ENCODE measurements around the gene PON3. TPM values are rescaled to one million over a fixed set of nuclear protein-coding genes. Genes with fewer than 3 reads are reported as not detected.

PON3 gene
- total and polyA plus RNA-seq, 2 of the 13 experiments (the other 11 are each of a cell fraction or from before 2014, with no cell fraction given) = 23.6 to 37.8 TPM

GRCh38 chr7:95434557-95435421, 38.6 kb upstream of the PON3 start, which contains the start of gene PON2 (continued):
- TF ChIP-seq SKIL (CRISPR knock-in tag; IDR thresholded peaks at IDR 0.05; ENCODE audit: borderline replicate concordance) (no peak), ZNF432 (CRISPR knock-in tag; IDR thresholded peaks at IDR 0.05; ENCODE audit: borderline replicate concordance) (no peak), FOXO4 (CRISPR knock-in tag; conservative IDR thresholded peaks at IDR 0.05) (0 out of 2 replicates have a peak, but pooled peaks have one; percentile 61), BCL3 (CRISPR knock-in tag; IDR thresholded peaks at IDR 0.05) (peak; percentile 77), PRPF4 (IDR thresholded peaks at IDR 0.05; ENCODE audit: low read depth, low read length, poor library complexity, severe bottlenecking) (no peak), ZNF331 (CRISPR knock-in tag; IDR thresholded peaks at IDR 0.05) (peak; percentile 72; the same call in 1 of the 2 replicates), ZNF839 (CRISPR knock-in tag; IDR thresholded peaks at IDR 0.05; ENCODE audit: borderline replicate concordance) (no peak), TRIM24 (CRISPR knock-in tag; IDR thresholded peaks at IDR 0.05) (no peak), ZNF777 (CRISPR knock-in tag; IDR thresholded peaks at IDR 0.05) (peak; percentile 57), TEAD2 (CRISPR knock-in tag; IDR thresholded peaks at IDR 0.05) (0 out of 2 replicates have a peak, but pooled peaks have one; percentile 79), KLF11 (CRISPR knock-in tag; IDR thresholded peaks at IDR 0.05) (no peak), PCBP1 (IDR thresholded peaks at IDR 0.05; ENCODE audit: borderline replicate concordance, low read depth, low read length) (no peak), SALL2 (CRISPR knock-in tag; IDR thresholded peaks at IDR 0.05) (peak; percentile 90; the same call in 1 of the 2 replicates), TCF7 (IDR thresholded peaks at IDR 0.05; ENCODE audit: low read depth) (no peak), IRF9 (CRISPR knock-in tag; IDR thresholded peaks at IDR 0.05; ENCODE audit: borderline replicate concordance) (peak; percentile 87; the same call in 1 of the 2 replicates), ZNF326 (CRISPR knock-in tag; IDR thresholded peaks at IDR 0.05; ENCODE audit: borderline replicate concordance) (no peak), ZBTB33 (CRISPR knock-in tag; IDR thresholded peaks at IDR 0.05) (no peak), ZSCAN22 (CRISPR knock-in tag; IDR thresholded peaks at IDR 0.05) (no peak), ZNF788 (CRISPR knock-in tag; IDR thresholded peaks at IDR 0.05; ENCODE audit: borderline replicate concordance) (peak; percentile 77; the same call in 1 of the 2 replicates), PITX1 (CRISPR knock-in tag; IDR thresholded peaks at IDR 0.05) (peak; percentile 30; the same call in 1 of the 2 replicates), ZNF709 (CRISPR knock-in tag; IDR thresholded peaks at IDR 0.05) (no peak; the same call in 1 of the 2 replicates)

All from HepG2 (cell line).